Heart right ventricle (tissue), 16 donors: ENCODE results near the gene AGRN. TPM values are rescaled to one million over a fixed set of nuclear protein-coding genes. Genes with fewer than 3 reads are reported as not detected.

Experiments used
- ATAC-seq, 8 donors: fragments of 200-7000 bp; cut with Tn5 transposase; one replicate each; pipeline ENCODE4 v1.9.1; 2020; ENCODE audit warnings: mild to moderate bottlenecking in 8 of 8, moderate library complexity in 8 of 8, moderate number of reproducible peaks in 1 of 8
- DNase-seq, 2 donors: peaks; one replicate each; pipeline ENCODE4 v3.0.0-alpha.2; 2020
- H3K27ac ChIP-seq, 10 donors: fragments of 200-600 bp; sonication (generic) in 2 of 10; one replicate each; pipeline versions ENCODE4 v1.5.0 to v1.8.0; 2020 to 2022; ENCODE audit warnings: mild to moderate bottlenecking in 3 of 10
- H3K27me3 ChIP-seq, 7 donors: fragments of 200-600 bp; one replicate each; pipeline ENCODE4 v1.8.0; 2021 to 2022; ENCODE audit warnings: mild to moderate bottlenecking in 2 of 7
- H3K36me3 ChIP-seq, 9 donors: fragments of 200-600 bp; sonication (generic) in 1 of 9; one replicate each; pipeline versions ENCODE4 v1.5.0 to v1.8.0; 2020 to 2022; ENCODE audit warnings: mild to moderate bottlenecking in 2 of 9
- H3K4me1 ChIP-seq, 9 donors: fragments of 200-600 bp; sonication (generic) in 1 of 9; one replicate each; pipeline versions ENCODE4 v1.5.0 to v1.8.0; 2020 to 2022; ENCODE audit warnings: mild to moderate bottlenecking in 4 of 9
- H3K4me3 ChIP-seq, 10 donors: fragments of 200-600 bp; sonication (generic) in 2 of 10; one replicate each; pipeline versions ENCODE4 v1.5.0 to v1.8.0; 2020 to 2022; ENCODE audit warnings: mild to moderate bottlenecking in 7 of 10, moderate library complexity in 2 of 10
- H3K9me3 ChIP-seq, 11 donors: fragments of 200-600 bp in 10 of 11; sonication (generic) in 2 of 11; one replicate each; pipeline versions ENCODE4 v1.5.0 to v1.8.0; 2013 to 2022; ENCODE audit warnings: mild to moderate bottlenecking in 2 of 11, control low read depth in 1 of 11, moderate library complexity in 1 of 11
- WGBS, 2 donors: extraction: QIAGEN DNeasy Blood & Tissue Kit; methylation state at CpG; one replicate each; pipeline ENCODE4 v1.1.7; 2013; ENCODE audit warnings: inconsistent platforms in 1 of 2; 5-methylcytosine and 5-hydroxymethylcytosine counted together
- intact Hi-C, 10 donors: fragments of 100-400 bp; cut with DNase I; formaldehyde crosslinking; loops; one replicate each; pipeline versions ENCODE4 v1.11.1 to v1.14.2; 2022
- polyA plus RNA-seq, 2 donors: library from polyadenylated mRNA; stranded (reverse); fragments of 200-250 nt; gene quantifications; one replicate each; pipeline ENCODE4 v1.2.3, GENCODE V29; 2013
- total RNA-seq, 10 donors: library from RNA; stranded (reverse); fragmentation: NEBNext Ultra II Directional in 3 of 10; extraction: Animal tissue kit (Norgen Biotek cat#: 25700) in 3 of 10; gene quantifications; one replicate each; pipeline versions ENCODE4 v1.2.1 to v1.2.4, GENCODE V29; 2021 to 2023
- TF ChIP-seq, protein P1 (sequence below), 9 donors: fragments of 200-600 bp; sonication (generic) in 2 of 9; IDR thresholded peaks; one replicate each; pipeline versions ENCODE4 v1.5.0 to v1.8.0; 2021 to 2022; ENCODE audit warnings: antibody characterized with exemption in 9 of 9, mild to moderate bottlenecking in 5 of 9, moderate library complexity in 1 of 9
- donor health status: Arrhythmogenic right ventricular cardiomyopathy.
- donor health status: ischemic (EF 13 %, LVEDD 7.1; RV severe dilation, severe dysfunction).
- donor health status: healthy with polysubstance abuse.
- donor health status: DM: no; HTN: yes; CAD: no.
- donor health status: DM: no; HTN: no; CAD: no.
- donor health status: ischemic (EF 25% LVEDD 6.9; RV normal size, moderate dysfunction).
- donor health status: ischemic (EF 25% LVEDD 5.7; RV mildly dilated, moderate dysfunction).
- donor health status: healthy.
- donor health status: DM: yes; HTN: yes; CAD: no.
- donor health status: Ischemic cardiomyopathy.
- donor health status: ischemic (EF 35%, LVEDD 5.7; RV mildly dilated, moderate dysfunction).
- donor health status: nonischemic (EF 11% LVEDD 7.7; RV severe dilation, severe dysfunction).
- donor health status: DM: yes; HTN: yes; CAD: no.
- donor health status: PGD.
- donor health status: ischemic (EF 29% LVEDD 5.4; RV normal size, mild dysfunction).
- donor health status: nonischemic (EF 23%, LVEDD 6.1; RV moderate dilation, normal function).

The AGRN gene
- total and polyA plus RNA-seq, 12 donors = 11.5 to 33.9 (median 18.3) TPM

DNA sequence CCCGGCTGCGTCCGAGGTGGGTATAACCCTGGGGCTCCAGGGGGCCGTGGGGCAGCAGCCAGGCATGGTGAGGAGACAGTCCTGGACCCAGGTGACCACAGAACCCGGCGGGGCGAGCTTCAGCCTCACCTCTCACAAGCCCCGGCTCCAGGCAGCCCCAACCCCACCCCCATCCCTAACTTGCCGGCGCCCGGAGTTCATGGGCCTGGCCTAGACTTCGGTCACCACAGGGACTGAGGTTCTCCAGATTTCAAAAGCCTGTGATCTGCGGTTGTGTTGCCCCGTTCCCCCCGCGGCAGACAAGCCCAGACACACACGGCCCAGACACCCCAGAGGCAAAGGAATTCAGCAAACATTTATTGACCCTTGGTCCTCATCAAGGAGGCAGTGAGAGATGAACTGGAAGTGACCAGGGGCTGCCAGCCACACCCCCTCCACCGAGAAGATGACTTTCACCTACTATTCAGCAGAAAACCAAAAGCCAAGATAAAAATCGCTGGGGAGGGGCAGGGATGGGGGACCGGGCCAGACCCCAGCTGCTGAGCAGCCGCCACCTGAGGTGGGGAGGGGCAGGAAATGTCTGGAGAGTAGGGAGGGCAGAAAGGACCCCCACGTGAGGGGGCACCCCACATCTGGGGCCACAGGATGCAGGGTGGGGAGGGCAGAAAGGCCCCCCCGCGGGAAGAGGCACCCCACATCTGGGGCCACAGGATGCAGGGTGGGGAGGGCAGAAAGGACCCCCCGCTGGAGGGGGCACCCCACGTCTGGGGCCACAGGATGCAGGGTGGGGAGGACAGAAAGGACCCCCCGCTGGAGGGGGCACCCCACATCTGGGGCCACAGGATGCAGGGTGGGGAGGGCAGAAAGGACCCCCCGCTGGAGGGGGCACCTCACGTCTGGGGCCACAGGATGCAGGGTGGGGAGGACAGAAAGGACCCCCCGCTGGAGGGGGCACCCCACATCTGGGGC is 24.0 kb upstream of the AGRN start:
- no peak overlapping the region for H3K27ac ChIP-seq
- WGBS, 2 donors = 48% methylated on average over 27 to 30 of the region's 30 CpGs
- DNase-seq (peak in 1 of 2 donors; percentile 11), ATAC-seq (no peak)
- TF ChIP-seq, protein P1, sequence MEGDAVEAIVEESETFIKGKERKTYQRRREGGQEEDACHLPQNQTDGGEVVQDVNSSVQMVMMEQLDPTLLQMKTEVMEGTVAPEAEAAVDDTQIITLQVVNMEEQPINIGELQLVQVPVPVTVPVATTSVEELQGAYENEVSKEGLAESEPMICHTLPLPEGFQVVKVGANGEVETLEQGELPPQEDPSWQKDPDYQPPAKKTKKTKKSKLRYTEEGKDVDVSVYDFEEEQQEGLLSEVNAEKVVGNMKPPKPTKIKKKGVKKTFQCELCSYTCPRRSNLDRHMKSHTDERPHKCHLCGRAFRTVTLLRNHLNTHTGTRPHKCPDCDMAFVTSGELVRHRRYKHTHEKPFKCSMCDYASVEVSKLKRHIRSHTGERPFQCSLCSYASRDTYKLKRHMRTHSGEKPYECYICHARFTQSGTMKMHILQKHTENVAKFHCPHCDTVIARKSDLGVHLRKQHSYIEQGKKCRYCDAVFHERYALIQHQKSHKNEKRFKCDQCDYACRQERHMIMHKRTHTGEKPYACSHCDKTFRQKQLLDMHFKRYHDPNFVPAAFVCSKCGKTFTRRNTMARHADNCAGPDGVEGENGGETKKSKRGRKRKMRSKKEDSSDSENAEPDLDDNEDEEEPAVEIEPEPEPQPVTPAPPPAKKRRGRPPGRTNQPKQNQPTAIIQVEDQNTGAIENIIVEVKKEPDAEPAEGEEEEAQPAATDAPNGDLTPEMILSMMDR (IDR thresholded peaks at IDR 0.05) = no peak
- intact Hi-C loops = no loop called here
- H3K4me3 ChIP-seq = no peak overlapping the region
- peaks cover 0 to 26% (median 13%) of the 10 kb centered on the region in 9 donors for H3K4me1 ChIP-seq
- H3K9me3 ChIP-seq = peaks cover 0 to 14% (median 4%) of the 10 kb centered on the region in 11 donors
- peaks cover 0 to 9% (median 0%) of the 10 kb centered on the region in 9 donors for H3K36me3 ChIP-seq
- H3K27me3 ChIP-seq = peaks cover 0 to 71% (median 0%) of the 10 kb centered on the region in 7 donors

DNA sequence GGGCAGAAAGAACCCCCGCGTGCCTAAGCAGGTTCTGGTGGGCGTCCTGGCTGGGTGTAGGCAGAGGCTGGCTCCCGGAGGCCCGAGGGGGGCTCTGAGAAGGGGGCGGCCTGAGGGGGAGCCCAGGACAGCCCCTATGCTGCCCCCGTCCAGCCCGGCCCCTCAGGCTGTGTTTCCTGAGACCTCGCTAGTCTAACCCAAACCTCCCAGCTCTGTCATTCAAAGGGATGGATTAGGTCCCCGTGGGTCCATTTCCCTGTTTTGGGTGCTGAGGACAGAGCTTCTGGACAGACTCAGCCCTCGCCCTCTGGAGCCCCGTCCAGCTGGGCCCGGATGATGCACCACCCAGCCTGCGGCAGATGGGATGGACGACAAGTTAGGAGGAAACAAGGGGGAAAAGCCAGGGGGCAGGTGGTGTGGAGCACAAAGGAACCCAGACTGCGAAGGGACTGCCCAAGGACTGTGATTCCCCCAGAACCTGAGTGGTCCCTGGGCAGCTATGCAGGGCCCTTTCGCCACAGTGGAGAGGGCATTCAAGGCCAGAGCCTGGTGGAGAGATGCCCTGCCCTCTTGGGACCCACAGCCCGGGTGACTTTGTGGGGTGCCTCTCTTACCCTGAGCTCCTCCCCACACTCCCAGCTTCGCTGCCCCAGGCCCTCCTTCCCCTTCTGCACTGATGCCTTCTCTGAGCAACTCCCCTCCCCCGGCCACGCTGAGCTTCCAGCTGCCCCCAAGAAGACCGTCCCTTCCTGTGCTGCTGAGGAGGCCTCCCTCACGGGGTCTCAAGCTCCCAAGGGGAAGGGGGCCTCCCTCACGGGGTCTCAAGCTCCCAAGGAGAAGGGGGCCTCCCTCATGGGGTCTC is 22.8 kb upstream of the AGRN start:
- H3K4me3 ChIP-seq = peak overlapping the region in 5 of 10 donors; percentile 73 to 88 (median 80)
- intact Hi-C loops = no loop called here
- H3K27ac ChIP-seq = peak overlapping the region in 2 of 10 donors; percentile 100
- ATAC-seq (no peak), DNase-seq (no peak)
- peaks cover 0 to 9% (median 0%) of the 10 kb centered on the region in 9 donors for H3K36me3 ChIP-seq
- peaks cover 0 to 6% (median under 1%) of the 10 kb centered on the region in 11 donors for H3K9me3 ChIP-seq
- H3K4me1 ChIP-seq = peaks cover 0 to 34% (median 21%) of the 10 kb centered on the region in 9 donors
- TF ChIP-seq, protein P1 (IDR thresholded peaks at IDR 0.05) = no peak
- peaks cover 0 to 77% (median 0%) of the 10 kb centered on the region in 7 donors for H3K27me3 ChIP-seq
- 71% methylated on average over 23 to 24 of the region's 24 CpGs for WGBS, 2 donors

DNA sequence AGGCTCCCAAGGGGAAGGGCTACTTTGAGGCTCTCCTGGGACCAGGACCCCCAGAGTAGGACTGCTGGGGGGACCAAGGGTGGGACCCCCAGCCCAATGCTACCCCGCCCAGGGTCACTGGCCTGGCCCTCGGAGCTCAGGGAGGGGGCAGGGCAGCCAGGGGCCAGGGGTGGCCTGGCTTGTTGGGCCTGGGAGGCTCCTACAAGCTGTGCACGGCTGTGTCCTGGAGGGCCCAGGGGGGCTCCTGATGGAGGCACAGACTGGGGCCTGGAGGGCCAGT is 22.3 kb upstream of the AGRN start:
- TF ChIP-seq, protein P1 (IDR thresholded peaks at IDR 0.05) = no peak
- peaks cover 0 to 9% (median 0%) of the 10 kb centered on the region in 9 donors for H3K36me3 ChIP-seq
- peaks cover 0 to 80% (median 0%) of the 10 kb centered on the region in 7 donors for H3K27me3 ChIP-seq
- 75 to 84% methylated on average over 3 of the region's 3 CpGs for WGBS, 2 donors
- H3K27ac ChIP-seq = peak overlapping the region in 3 of 10 donors; percentile 100
- ATAC-seq = no peak
- intact Hi-C loops = no loop called here
- H3K4me3 ChIP-seq = peak overlapping the region in 7 of 10 donors; percentile 64 to 88 (median 79)
- H3K9me3 ChIP-seq = peaks cover 0 to under 1% (median 0%) of the 10 kb centered on the region in 11 donors
- H3K4me1 ChIP-seq = peaks cover 0 to 37% (median 21%) of the 10 kb centered on the region in 9 donors
- DNase-seq = no peak
